IMR-90 (cell line): ENCODE measurements around the gene ADAMTS13. TPM values are rescaled to one million over a fixed set of nuclear protein-coding genes. Genes with fewer than 3 reads are reported as not detected.

Experiments
- ATAC-seq: fragments of 200-7000 bp; cut with Tn5 transposase; 2 replicates; pipeline ENCODE4 v1.9.1; 2020; ENCODE audit warnings: low read depth, mild to moderate bottlenecking, moderate library complexity
- BruUV-seq: library from RNA; stranded (reverse); fragments of 400-500 nt; replicated peaks from 2 replicates; lab custom pipeline; 2021; lab: Mats Ljungman, UMichigan
- CTCF ChIA-PET: fragments of 300-600 bp; formaldehyde crosslinking; extraction: SDS; loops from one replicate; lab custom pipeline; 2021; ENCODE audit warnings: antibody characterized with exemption; lab: Yijun Ruan, JAX
- POLR2A ChIA-PET: fragments of 300-600 bp; sonication (Branson Sonifier 250); formaldehyde crosslinking; loops from one replicate; lab custom pipeline; 2022; ENCODE audit warnings: antibody characterized with exemption; ENCODE audit not compliant: unreplicated experiment; lab: Charles Lee
- DNase-seq: peaks from one replicate; pipeline ENCODE4 v3.0.0; 2013
- H2AFZ ChIP-seq: replicated peaks from 2 replicates; pipeline ENCODE3; 2013; ENCODE audit warnings: low read length, mild to moderate bottlenecking; ENCODE audit not compliant: poor library complexity
- H2AK5ac ChIP-seq: 2 replicates; pipeline ENCODE4 v1.6.1; 2013; ENCODE audit warnings: low read depth, low read length, inconsistent platforms
- H2AK9ac ChIP-seq: replicated peaks from 2 replicates; pipeline ENCODE3; 2013; ENCODE audit warnings: mild to moderate bottlenecking, low read depth, low read length, moderate library complexity; ENCODE audit not compliant: poor library complexity
- H2BK120ac ChIP-seq: 2 replicates; pipeline ENCODE4 v1.6.1; 2013; ENCODE audit warnings: low read depth, low read length, inconsistent platforms
- H2BK15ac ChIP-seq: 3 replicates; pipeline ENCODE4 v1.6.1; 2013; ENCODE audit warnings: low read depth, low read length, inconsistent platforms
- H2BK20ac ChIP-seq: 2 replicates; pipeline ENCODE4 v1.6.1; 2013; ENCODE audit warnings: low read depth, mild to moderate bottlenecking, inconsistent platforms, low read length, moderate library complexity
- H2BK5ac ChIP-seq: 2 replicates; pipeline ENCODE4 v1.6.1; 2013; ENCODE audit warnings: mild to moderate bottlenecking, low read depth, low read length, inconsistent platforms; ENCODE audit not compliant: poor library complexity, severe bottlenecking
- H3K14ac ChIP-seq: replicated peaks from 2 replicates; pipeline ENCODE4 v1.6.1; 2013; ENCODE audit warnings: low read depth, low read length, inconsistent platforms
- H3K18ac ChIP-seq: 2 replicates; pipeline ENCODE4 v1.6.1; 2013; ENCODE audit warnings: low read depth, low read length, control low read depth
- H3K23ac ChIP-seq: 2 replicates; pipeline ENCODE4 v1.6.1; 2013; ENCODE audit warnings: low read depth, low read length, inconsistent platforms
- H3K27ac ChIP-seq: 2 replicates; pipeline ENCODE4 v1.5.1; 2013; ENCODE audit warnings: mild to moderate bottlenecking, control low read depth, low read length; ENCODE audit not compliant: insufficient read depth
- H3K27me3 ChIP-seq: 2 replicates; pipeline ENCODE4 v1.6.1; 2013; ENCODE audit warnings: low read length; ENCODE audit not compliant: control insufficient read depth, insufficient read depth
- H3K36me3 ChIP-seq: 2 replicates; pipeline ENCODE4 v1.6.1; 2013; ENCODE audit warnings: low read length, mixed read lengths; ENCODE audit not compliant: control insufficient read depth, insufficient read depth
- H3K4ac ChIP-seq: 2 replicates; pipeline ENCODE4 v1.6.1; 2013; ENCODE audit warnings: low read depth, low read length, inconsistent platforms
- H3K4me1 ChIP-seq: 2 replicates; pipeline ENCODE4 v1.6.1; 2013; ENCODE audit warnings: low read length, mixed read lengths; ENCODE audit not compliant: control insufficient read depth, insufficient read depth
- H3K4me2 ChIP-seq: 2 replicates; pipeline ENCODE4 v1.6.1; 2013; ENCODE audit warnings: low read depth, mild to moderate bottlenecking, control low read depth, low read length, moderate library complexity
- H3K4me3 ChIP-seq: 2 replicates; pipeline ENCODE4 v1.5.1; 2013; ENCODE audit warnings: low read depth, mild to moderate bottlenecking, control low read depth, low read length, moderate library complexity; ENCODE audit not compliant: insufficient read depth
- H3K56ac ChIP-seq: 2 replicates; pipeline ENCODE4 v1.6.1; 2013; ENCODE audit warnings: low read length, inconsistent platforms; ENCODE audit not compliant: insufficient read depth; ENCODE audit errors: extremely low read depth
- H3K79me1 ChIP-seq, 2 experiments: 2 replicates each; pipeline ENCODE4 v1.6.1; 2013; ENCODE audit warnings: low read length in 2 of 2, inconsistent platforms in 1 of 2, low read depth in 1 of 2
- H3K9ac ChIP-seq: 2 replicates; pipeline ENCODE4 v1.6.1; 2013; ENCODE audit warnings: low read depth, low read length, control low read depth
- H3K9me1 ChIP-seq: 2 replicates; pipeline ENCODE4 v1.6.1; 2013; ENCODE audit warnings: low read length, inconsistent platforms; ENCODE audit not compliant: insufficient read depth
- H3K9me3 ChIP-seq: 2 replicates; pipeline ENCODE4 v1.6.1; 2013; ENCODE audit warnings: low read length; ENCODE audit not compliant: control insufficient read depth, insufficient read depth
- H4K20me1 ChIP-seq: 2 replicates; pipeline ENCODE4 v1.6.1; 2013; ENCODE audit warnings: low read length, inconsistent platforms; ENCODE audit not compliant: insufficient read depth
- H4K5ac ChIP-seq: 2 replicates; pipeline ENCODE4 v1.6.1; 2013; ENCODE audit warnings: mild to moderate bottlenecking, low read depth, low read length, control low read depth
- H4K8ac ChIP-seq, 2 experiments: 2 replicates each; pipeline ENCODE4 v1.6.1; 2013; ENCODE audit warnings: low read depth in 2 of 2, low read length in 2 of 2, control low read depth in 1 of 2, inconsistent platforms in 1 of 2
- H4K91ac ChIP-seq: 2 replicates; pipeline ENCODE4 v1.6.1; 2013; ENCODE audit warnings: low read depth, low read length, inconsistent platforms; ENCODE audit not compliant: insufficient read depth
- FOS ChIP-seq: fragments of 150-350 bp; IDR thresholded peaks from 2 replicates; pipeline ENCODE4 v1.6.1; 2016; ENCODE audit warnings: low read depth, low read length
- WGBS, 2 experiments: methylation state at CpG; one replicate each; pipeline versions ENCODE4 v1.1.5 to v1.1.7; 2013; ENCODE audit warnings: missing lambda C conversion rate in 2 of 2; ENCODE audit not compliant: insufficient read length in 1 of 2; ENCODE audit errors: extremely low coverage in 2 of 2; 5-methylcytosine and 5-hydroxymethylcytosine counted together
- dilution Hi-C: fragments of 300-500 bp; cut with HindIII; formaldehyde crosslinking; loops from one replicate; pipeline ENCODE4 v1.14.3; 2018; ENCODE audit warnings: low sequenced_read_pairs; ENCODE audit not compliant: unreplicated experiment
- in situ Hi-C: fragments of 300-500 bp; cut with MboI; formaldehyde crosslinking; loops from 3 replicates; pipeline ENCODE4 v1.14.3; 2019; ENCODE audit warnings: low sequenced_read_pairs, inconsistent platforms, mixed read lengths
- intact Hi-C: fragments of 100-400 bp; cut with micrococcal nuclease; formaldehyde crosslinking; loops from 2 replicates; pipeline ENCODE4 v1.10.0; 2022
- polyA plus RNA-seq, 3 experiments: library from polyadenylated mRNA; depleted of rRNA; stranded (reverse); fragments of >200 nt; gene quantifications; 2 replicates each; pipeline ENCODE4 v1.2.3, GENCODE V29; 2012; ENCODE audit warnings: low replicate concordance in 1 of 3
- total RNA-seq: library from RNA; depleted of rRNA; stranded (reverse); fragments of >200 nt; gene quantifications from 2 replicates; pipeline ENCODE4 v1.2.3, GENCODE V29; 2012

The ADAMTS13 gene
- total and polyA plus RNA-seq, 2 of the 4 experiments (the other 2 are of a cell fraction) = 0.18 to 2.8 TPM

DNA sequence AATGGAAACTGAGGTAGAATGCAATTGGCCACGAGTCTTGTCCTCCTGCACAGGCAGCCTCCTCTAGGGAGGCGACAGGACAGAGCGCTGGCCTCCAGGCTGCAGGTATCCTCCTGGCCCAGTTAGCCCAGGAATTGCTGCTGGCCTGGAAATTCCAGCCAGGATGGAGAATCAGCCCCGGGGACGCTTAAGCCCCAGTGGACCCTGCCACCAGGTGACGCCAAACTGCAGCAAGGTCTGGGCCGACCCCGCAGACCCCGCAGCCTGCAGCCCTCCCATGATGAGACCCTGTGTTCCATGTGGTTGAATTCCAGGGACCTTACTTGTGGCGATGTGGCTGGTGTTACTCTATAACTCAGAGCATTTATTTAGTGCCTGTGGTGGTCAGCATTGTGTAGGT lies 44.9 kb downstream of the ADAMTS13 start:
- Histone ChIP-seq H3K27me3 (no peaks in the 10 kb centered on the region), H3K9me3 (no peaks in the 10 kb centered on the region), H2BK120ac (no peak overlapping the region), H2BK5ac (no peak overlapping the region), H4K20me1 (no peaks in the 10 kb centered on the region), H3K27ac (no peak overlapping the region), H3K36me3 (peaks cover 9% of the 10 kb centered on the region), H4K91ac (no peak overlapping the region), H3K4ac (no peak overlapping the region), H3K56ac (no peak overlapping the region), H2BK20ac (no peak overlapping the region), H3K79me1 (no peaks in the 10 kb centered on the region; a peak in 1 of 4 replicates), H3K4me3 (no peak overlapping the region), H3K9me1 (no peaks in the 10 kb centered on the region), H2AFZ (no peak overlapping the region), H3K18ac (no peak overlapping the region), H3K14ac (no peak overlapping the region), H3K4me2 (no peak overlapping the region), H4K5ac (no peak overlapping the region), H3K9ac (no peak overlapping the region), H2AK5ac (no peak overlapping the region), H2AK9ac (no peak overlapping the region), H3K23ac (no peak overlapping the region), H2BK15ac (no peak overlapping the region), H3K4me1 (no peaks in the 10 kb centered on the region), H4K8ac (no peak overlapping the region)
- no peak for TF ChIP-seq FOS
- ChIA-PET POLR2A (no interaction called here), CTCF (no interaction called here)
- BruUV-seq = no TSS peak
- dilution Hi-C loops = no loop called here
- DNase-seq = no peak
- 45% methylated on average over 6 of the region's 10 CpGs; no CpG with 5 or more reads in 1 of the 2 experiments for WGBS, 2 experiments
- ATAC-seq = no peak
- intact Hi-C loops = no loop called here
- in situ Hi-C loops = no loop called here
